HAP-1 (cell line): ENCODE measurements around the gene CAMK2D.
"Not testable (repeated sequence)": the region's sequence is repeated elsewhere in the genome, so short reads cannot be mapped to it uniquely, and the experiment has no call there.

Experiments used
- DNase-seq, 2 experiments: peaks; one replicate each; pipeline ENCODE4 v3.0.0-alpha.2; 2016 to 2020; ENCODE audit warnings: low spot score in 2 of 2
- H3K27me3 ChIP-seq: fragments of 250-450 bp; sonication (Bioruptor Pico); 2 replicates; pipeline ENCODE4 v1.5.1; 2020; ENCODE audit warnings: low read depth, mild to moderate bottlenecking, moderate library complexity
- H3K36me3 ChIP-seq: fragments of 250-450 bp; sonication (Bioruptor Pico); replicated peaks from 2 replicates; pipeline ENCODE4 v1.5.1; 2020; ENCODE audit warnings: mild to moderate bottlenecking
- H3K4me1 ChIP-seq: fragments of 250-450 bp; sonication (Bioruptor Pico); 2 replicates; pipeline ENCODE4 v1.5.1; 2020; ENCODE audit warnings: mild to moderate bottlenecking
- H3K4me3 ChIP-seq: fragments of 250-450 bp; sonication (Bioruptor Pico); 2 replicates; pipeline ENCODE4 v1.5.1; 2020; ENCODE audit warnings: mild to moderate bottlenecking, moderate library complexity
- H3K9me3 ChIP-seq: fragments of 250-450 bp; sonication (Bioruptor Pico); 2 replicates; pipeline ENCODE4 v1.5.1; 2020; ENCODE audit warnings: mild to moderate bottlenecking, moderate library complexity
- in situ Hi-C: fragments of 300-500 bp; cut with MboI; formaldehyde crosslinking; loops from 3 replicates; pipeline ENCODE4 v1.14.3; 2020; ENCODE audit warnings: low sequenced_read_pairs, inconsistent platforms, mixed read lengths

CAMK2D gene

GRCh38 chr4:113700602-113701150 is 60.9 kb downstream of the CAMK2D start:
- Histone ChIP-seq H3K4me3 (no peak overlapping the region), H3K27me3 (no peaks in the 10 kb centered on the region), H3K36me3 (no peaks in the 10 kb centered on the region), H3K9me3 (no peaks in the 10 kb centered on the region), H3K4me1 (peaks cover 24% of the 10 kb centered on the region)
- peak in 1 of 2 experiments; percentile 20 for DNase-seq
- in situ Hi-C loops, result no loop called here

- Histone ChIP-seq H3K36me3 (no peaks in the 10 kb centered on the region), H3K9me3 (no peaks in the 10 kb centered on the region), H3K4me3 (no peak overlapping the region), H3K4me1 (peaks cover 31% of the 10 kb centered on the region), H3K27me3 (no peaks in the 10 kb centered on the region)
- in situ Hi-C loops, result no loop called here
- DNase-seq, result no peak
Measured at GRCh38 chr4:113699772-113700171, 61.8 kb downstream of the CAMK2D start.

- H3K9me3 ChIP-seq, result no peaks in the 10 kb centered on the region
- H3K27me3 ChIP-seq, result no peaks in the 10 kb centered on the region
- no peak overlapping the region for H3K4me3 ChIP-seq
- in situ Hi-C loops, result no loop called here
- H3K36me3 ChIP-seq, result no peaks in the 10 kb centered on the region
- H3K4me1 ChIP-seq, result peaks cover 35% of the 10 kb centered on the region
- DNase-seq, result no peak
Measured at GRCh38 chr4:113697429-113697828, 64.1 kb downstream of the CAMK2D start.

GRCh38 chr4:113695328-113696169 is 66.0 kb downstream of the CAMK2D start:
- Histone ChIP-seq H3K27me3 (no peaks in the 10 kb centered on the region), H3K4me3 (no peak overlapping the region), H3K9me3 (no peaks in the 10 kb centered on the region), H3K36me3 (no peaks in the 10 kb centered on the region), H3K4me1 (peaks cover 23% of the 10 kb centered on the region)
- no peak for DNase-seq
- in situ Hi-C loops, result no loop called here

- Histone ChIP-seq H3K36me3 (no peaks in the 10 kb centered on the region), H3K9me3 (no peaks in the 10 kb centered on the region), H3K27me3 (no peaks in the 10 kb centered on the region), H3K4me1 (peaks cover 22% of the 10 kb centered on the region), H3K4me3 (no peak overlapping the region)
- in situ Hi-C loops, result no loop called here
- DNase-seq, result no peak
Measured at GRCh38 chr4:113694008-113694407, 67.5 kb downstream of the CAMK2D start.

GRCh38 chr4:113692809-113693411 is 68.6 kb downstream of the CAMK2D start:
- Histone ChIP-seq H3K4me1 (peaks cover 22% of the 10 kb centered on the region), H3K36me3 (no peaks in the 10 kb centered on the region), H3K9me3 (no peaks in the 10 kb centered on the region), H3K27me3 (no peaks in the 10 kb centered on the region), H3K4me3 (no peak overlapping the region)
- no peak for DNase-seq
- in situ Hi-C loops, result no loop called here

GRCh38 chr4:113691676-113692075 is 69.9 kb downstream of the CAMK2D start:
- peaks cover 14% of the 10 kb centered on the region for H3K4me1 ChIP-seq
- in situ Hi-C loops, result no loop called here
- no peaks in the 10 kb centered on the region; the same call in 1 of the 2 replicates for H3K36me3 ChIP-seq
- no peak overlapping the region for H3K4me3 ChIP-seq
- no peaks in the 10 kb centered on the region for H3K27me3 ChIP-seq
- no peak for DNase-seq
- H3K9me3 ChIP-seq, result no peaks in the 10 kb centered on the region

GRCh38 chr4:113689394-113689793 is 72.1 kb downstream of the CAMK2D start:
- Histone ChIP-seq H3K27me3 (no peaks in the 10 kb centered on the region), H3K4me1 (peaks cover 4% of the 10 kb centered on the region; the same call in 1 of the 2 replicates), H3K36me3 (no peaks in the 10 kb centered on the region; the same call in 1 of the 2 replicates), H3K4me3 (no peak overlapping the region), H3K9me3 (no peaks in the 10 kb centered on the region)
- in situ Hi-C loops, result no loop called here
- no peak for DNase-seq

- no peaks in the 10 kb centered on the region for H3K27me3 ChIP-seq
- H3K4me3 ChIP-seq, result no peak overlapping the region
- DNase-seq, result no peak
- no peaks in the 10 kb centered on the region for H3K4me1 ChIP-seq
- no peaks in the 10 kb centered on the region for H3K9me3 ChIP-seq
- no peaks in the 10 kb centered on the region; the same call in 1 of the 2 replicates for H3K36me3 ChIP-seq
- in situ Hi-C loops, result no loop called here
Measured at GRCh38 chr4:113687067-113687718, 74.3 kb downstream of the CAMK2D start.

- in situ Hi-C loops, DNase-seq, H3K4me1 ChIP-seq, H3K27me3 ChIP-seq, H3K36me3 ChIP-seq, H3K4me3 ChIP-seq, H3K9me3 ChIP-seq: not testable (repeated sequence)
Measured at GRCh38 chr4:113685157-113685556, 76.4 kb downstream of the CAMK2D start.

- no peaks in the 10 kb centered on the region for H3K9me3 ChIP-seq
- in situ Hi-C loops, result no loop called here
- H3K4me3 ChIP-seq, result no peak overlapping the region
- DNase-seq, result peak in 1 of 2 experiments; percentile 21
- H3K27me3 ChIP-seq, result no peaks in the 10 kb centered on the region
- H3K4me1 ChIP-seq, result no peaks in the 10 kb centered on the region
- H3K36me3 ChIP-seq, result no peaks in the 10 kb centered on the region; the same call in 1 of the 2 replicates
Measured at GRCh38 chr4:113684534-113685091, 76.9 kb downstream of the CAMK2D start.

GRCh38 chr4:113682730-113683537 is 78.6 kb downstream of the CAMK2D start:
- no peaks in the 10 kb centered on the region for H3K27me3 ChIP-seq
- no peak for DNase-seq
- H3K9me3 ChIP-seq, result no peaks in the 10 kb centered on the region
- H3K36me3 ChIP-seq, result no peaks in the 10 kb centered on the region; the same call in 1 of the 2 replicates
- no peak overlapping the region for H3K4me3 ChIP-seq
- in situ Hi-C loops, result no loop called here
- H3K4me1 ChIP-seq, result no peaks in the 10 kb centered on the region

- no peaks in the 10 kb centered on the region for H3K36me3 ChIP-seq
- H3K9me3 ChIP-seq, result no peaks in the 10 kb centered on the region
- no peak for DNase-seq
- no peaks in the 10 kb centered on the region for H3K4me1 ChIP-seq
- in situ Hi-C loops, result no loop called here
- no peaks in the 10 kb centered on the region for H3K27me3 ChIP-seq
- H3K4me3 ChIP-seq, result no peak overlapping the region
Measured at GRCh38 chr4:113678641-113679040, 82.9 kb downstream of the CAMK2D start.
